HepG2 (cell line): ENCODE measurements around the gene ASAP2. TPM values are rescaled to one million over a fixed set of nuclear protein-coding genes. Genes with fewer than 3 reads are reported as not detected.

Experiments used
- AHR ChIP-seq: IDR thresholded peaks from 2 replicates; pipeline ENCODE4 v1.6.1; 2018; ENCODE audit warnings: missing genetic modification reagents, missing compliant biosample characterization
- CENPT ChIP-seq: sonication (generic); formaldehyde crosslinking; IDR thresholded peaks from 2 replicates; pipeline ENCODE4 v1.8.0; 2022; ENCODE audit warnings: low read depth, mild to moderate bottlenecking, moderate library complexity, missing genetic modification reagents
- GFI1 ChIP-seq: sonication (generic); formaldehyde crosslinking; IDR thresholded peaks from 2 replicates; pipeline ENCODE4 v1.5.0; 2020; ENCODE audit warnings: missing genetic modification reagents, mild to moderate bottlenecking, borderline replicate concordance
- GLI4 ChIP-seq: sonication (generic); formaldehyde crosslinking; IDR thresholded peaks from 2 replicates; pipeline ENCODE4 v1.5.1; 2020; ENCODE audit warnings: missing genetic modification reagents, mild to moderate bottlenecking, moderate library complexity, borderline replicate concordance
- KMT2A ChIP-seq: sonication (generic); formaldehyde crosslinking; IDR thresholded peaks from 2 replicates; pipeline ENCODE4 v1.4.0; 2020; ENCODE audit warnings: missing genetic modification reagents
- MIER3 ChIP-seq: IDR thresholded peaks from 2 replicates; pipeline ENCODE4 v1.6.1; 2016; ENCODE audit warnings: missing compliant biosample characterization, borderline replicate concordance
- SALL1 ChIP-seq: sonication (generic); formaldehyde crosslinking; IDR thresholded peaks from 2 replicates; pipeline ENCODE4 v1.8.0; 2022; ENCODE audit warnings: mild to moderate bottlenecking, missing genetic modification reagents
- WIZ ChIP-seq: sonication (generic); formaldehyde crosslinking; IDR thresholded peaks from 2 replicates; pipeline ENCODE4 v1.5.1; 2020; ENCODE audit warnings: mild to moderate bottlenecking, missing genetic modification reagents
- ZBTB1 ChIP-seq: sonication (generic); formaldehyde crosslinking; IDR thresholded peaks from 2 replicates; pipeline ENCODE4 v1.4.0; 2020; ENCODE audit warnings: missing genetic modification reagents, borderline replicate concordance
- ZBTB20 ChIP-seq: sonication (generic); formaldehyde crosslinking; IDR thresholded peaks from 2 replicates; pipeline ENCODE4 v1.8.1; 2023; ENCODE audit warnings: missing genetic modification reagents, low read depth, mild to moderate bottlenecking, borderline replicate concordance
- ZKSCAN1 ChIP-seq: fragments of 150-350 bp; IDR thresholded peaks from 2 replicates; pipeline ENCODE4 v1.6.1; 2014; ENCODE audit warnings: low read length
- ZMYM4 ChIP-seq: sonication (generic); formaldehyde crosslinking; IDR thresholded peaks from 2 replicates; pipeline ENCODE4 v1.8.1; 2023; ENCODE audit warnings: mild to moderate bottlenecking, missing genetic modification reagents
- ZNF20 ChIP-seq: sonication (generic); formaldehyde crosslinking; IDR thresholded peaks from 2 replicates; pipeline ENCODE4 v1.4.0; 2020; ENCODE audit warnings: mild to moderate bottlenecking, moderate library complexity, missing genetic modification reagents
- ZNF674 ChIP-seq: sonication (generic); formaldehyde crosslinking; IDR thresholded peaks from 2 replicates; pipeline ENCODE4 v1.5.0; 2020; ENCODE audit warnings: low read depth, mild to moderate bottlenecking, missing genetic modification reagents
- ZSCAN20 ChIP-seq: sonication (generic); formaldehyde crosslinking; IDR thresholded peaks from 2 replicates; pipeline ENCODE4 v1.4.0; 2020; ENCODE audit warnings: missing genetic modification reagents, mild to moderate bottlenecking, borderline replicate concordance
- polyA plus RNA-seq, 8 experiments: library from polyadenylated mRNA; depleted of rRNA in 3 of 8; stranded (reverse) in 7 of 8; unstranded in 1 of 8; fragments of >200 nt; fragmentation: Illumina TruSeq in 4 of 8; extraction: Trizol in 4 of 8; gene quantifications; 2 replicates each; pipeline versions ENCODE4 v1.2.1 to v1.2.3, GENCODE V29; 2011 to 2016; ENCODE audit warnings: low read depth in 4 of 8, missing spikeins in 1 of 8, mixed read lengths in 1 of 8; ENCODE audit not compliant: insufficient read depth in 1 of 8
- total RNA-seq, 5 experiments: library from RNA; depleted of rRNA; stranded (reverse); fragments of >200 nt; fragmentation: Illumina TruSeq; extraction: Trizol; gene quantifications; 2 replicates each; pipeline ENCODE4 v1.2.3, GENCODE V29; 2016; ENCODE audit warnings: low read depth in 1 of 5
- TF ChIP-seq, protein P1 (sequence below): sonication (generic); formaldehyde crosslinking; IDR thresholded peaks from 2 replicates; pipeline ENCODE4 v1.5.1; 2020; ENCODE audit warnings: missing genetic modification reagents, mild to moderate bottlenecking, borderline replicate concordance
- TF ChIP-seq, protein P2 (sequence below): sonication (generic); formaldehyde crosslinking; IDR thresholded peaks from 2 replicates; pipeline ENCODE4 v1.5.0; 2020; ENCODE audit warnings: mild to moderate bottlenecking, missing genetic modification reagents
- TF ChIP-seq, protein P3 (sequence below): sonication (generic); formaldehyde crosslinking; IDR thresholded peaks from 2 replicates; pipeline ENCODE4 v1.4.0; 2020; ENCODE audit warnings: missing genetic modification reagents, borderline replicate concordance

ASAP2 gene
- total and polyA plus RNA-seq, 2 of the 13 experiments (the other 11 are each of a cell fraction or from before 2014, with no cell fraction given), result 7.3 to 22.3 TPM

DNA sequence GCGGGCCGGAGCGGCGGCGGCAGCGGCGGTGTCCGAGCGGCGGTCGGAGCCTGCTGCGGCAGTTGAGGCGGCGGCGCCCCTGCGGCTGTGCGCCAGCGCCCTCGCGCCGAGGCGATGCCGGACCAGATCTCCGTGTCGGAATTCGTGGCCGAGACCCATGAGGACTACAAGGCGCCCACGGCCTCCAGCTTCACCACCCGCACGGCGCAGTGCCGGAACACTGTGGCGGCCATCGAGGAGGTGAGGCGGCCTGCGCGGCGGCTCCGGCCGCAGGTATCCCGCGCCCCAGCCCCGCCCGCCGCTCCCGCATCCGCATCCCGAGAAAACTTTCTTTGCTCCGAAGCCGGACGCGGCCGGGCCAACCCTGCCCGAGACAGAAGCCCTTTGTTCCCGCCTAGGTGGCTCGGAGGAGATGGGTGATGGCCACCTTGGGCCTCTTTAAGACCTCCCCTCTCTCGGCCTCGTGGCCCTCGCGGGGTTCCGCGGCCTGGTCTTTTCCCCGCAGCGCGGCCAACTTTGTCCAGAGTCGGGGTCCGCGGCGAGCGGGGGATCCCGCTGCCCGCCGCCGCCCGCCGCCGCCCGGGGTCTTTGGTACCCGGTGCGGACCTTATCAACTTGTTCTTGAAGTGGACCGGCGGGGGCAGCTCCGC lies 504 bp downstream of the ASAP2 start (continued):
- TF ChIP-seq, protein P1, sequence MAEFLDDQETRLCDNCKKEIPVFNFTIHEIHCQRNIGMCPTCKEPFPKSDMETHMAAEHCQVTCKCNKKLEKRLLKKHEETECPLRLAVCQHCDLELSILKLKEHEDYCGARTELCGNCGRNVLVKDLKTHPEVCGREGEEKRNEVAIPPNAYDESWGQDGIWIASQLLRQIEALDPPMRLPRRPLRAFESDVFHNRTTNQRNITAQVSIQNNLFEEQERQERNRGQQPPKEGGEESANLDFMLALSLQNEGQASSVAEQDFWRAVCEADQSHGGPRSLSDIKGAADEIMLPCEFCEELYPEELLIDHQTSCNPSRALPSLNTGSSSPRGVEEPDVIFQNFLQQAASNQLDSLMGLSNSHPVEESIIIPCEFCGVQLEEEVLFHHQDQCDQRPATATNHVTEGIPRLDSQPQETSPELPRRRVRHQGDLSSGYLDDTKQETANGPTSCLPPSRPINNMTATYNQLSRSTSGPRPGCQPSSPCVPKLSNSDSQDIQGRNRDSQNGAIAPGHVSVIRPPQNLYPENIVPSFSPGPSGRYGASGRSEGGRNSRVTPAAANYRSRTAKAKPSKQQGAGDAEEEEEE (CRISPR knock-in tag), result no peak
- no peak for TF ChIP-seq ZBTB1 (CRISPR knock-in tag)
- TF ChIP-seq SALL1 (CRISPR knock-in tag), result peak; percentile 23; the same call in 1 of the 2 replicates
- TF ChIP-seq ZMYM4 (CRISPR knock-in tag), result no peak
- peak; percentile 24; the same call in 1 of the 2 replicates for TF ChIP-seq GFI1 (CRISPR knock-in tag)
- peak; percentile 58; the same call in 1 of the 2 replicates for TF ChIP-seq ZSCAN20 (CRISPR knock-in tag)
- TF ChIP-seq, protein P2, sequence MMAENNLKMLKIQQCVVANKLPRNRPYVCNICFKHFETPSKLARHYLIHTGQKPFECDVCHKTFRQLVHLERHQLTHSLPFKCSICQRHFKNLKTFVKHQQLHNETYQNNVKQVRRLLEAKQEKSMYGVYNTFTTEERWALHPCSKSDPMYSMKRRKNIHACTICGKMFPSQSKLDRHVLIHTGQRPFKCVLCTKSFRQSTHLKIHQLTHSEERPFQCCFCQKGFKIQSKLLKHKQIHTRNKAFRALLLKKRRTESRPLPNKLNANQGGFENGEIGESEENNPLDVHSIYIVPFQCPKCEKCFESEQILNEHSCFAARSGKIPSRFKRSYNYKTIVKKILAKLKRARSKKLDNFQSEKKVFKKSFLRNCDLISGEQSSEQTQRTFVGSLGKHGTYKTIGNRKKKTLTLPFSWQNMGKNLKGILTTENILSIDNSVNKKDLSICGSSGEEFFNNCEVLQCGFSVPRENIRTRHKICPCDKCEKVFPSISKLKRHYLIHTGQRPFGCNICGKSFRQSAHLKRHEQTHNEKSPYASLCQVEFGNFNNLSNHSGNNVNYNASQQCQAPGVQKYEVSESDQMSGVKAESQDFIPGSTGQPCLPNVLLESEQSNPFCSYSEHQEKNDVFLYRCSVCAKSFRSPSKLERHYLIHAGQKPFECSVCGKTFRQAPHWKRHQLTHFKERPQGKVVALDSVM (CRISPR knock-in tag), result 0 out of 2 replicates have a peak, but pooled peaks have one; percentile 43
- TF ChIP-seq, protein P3, sequence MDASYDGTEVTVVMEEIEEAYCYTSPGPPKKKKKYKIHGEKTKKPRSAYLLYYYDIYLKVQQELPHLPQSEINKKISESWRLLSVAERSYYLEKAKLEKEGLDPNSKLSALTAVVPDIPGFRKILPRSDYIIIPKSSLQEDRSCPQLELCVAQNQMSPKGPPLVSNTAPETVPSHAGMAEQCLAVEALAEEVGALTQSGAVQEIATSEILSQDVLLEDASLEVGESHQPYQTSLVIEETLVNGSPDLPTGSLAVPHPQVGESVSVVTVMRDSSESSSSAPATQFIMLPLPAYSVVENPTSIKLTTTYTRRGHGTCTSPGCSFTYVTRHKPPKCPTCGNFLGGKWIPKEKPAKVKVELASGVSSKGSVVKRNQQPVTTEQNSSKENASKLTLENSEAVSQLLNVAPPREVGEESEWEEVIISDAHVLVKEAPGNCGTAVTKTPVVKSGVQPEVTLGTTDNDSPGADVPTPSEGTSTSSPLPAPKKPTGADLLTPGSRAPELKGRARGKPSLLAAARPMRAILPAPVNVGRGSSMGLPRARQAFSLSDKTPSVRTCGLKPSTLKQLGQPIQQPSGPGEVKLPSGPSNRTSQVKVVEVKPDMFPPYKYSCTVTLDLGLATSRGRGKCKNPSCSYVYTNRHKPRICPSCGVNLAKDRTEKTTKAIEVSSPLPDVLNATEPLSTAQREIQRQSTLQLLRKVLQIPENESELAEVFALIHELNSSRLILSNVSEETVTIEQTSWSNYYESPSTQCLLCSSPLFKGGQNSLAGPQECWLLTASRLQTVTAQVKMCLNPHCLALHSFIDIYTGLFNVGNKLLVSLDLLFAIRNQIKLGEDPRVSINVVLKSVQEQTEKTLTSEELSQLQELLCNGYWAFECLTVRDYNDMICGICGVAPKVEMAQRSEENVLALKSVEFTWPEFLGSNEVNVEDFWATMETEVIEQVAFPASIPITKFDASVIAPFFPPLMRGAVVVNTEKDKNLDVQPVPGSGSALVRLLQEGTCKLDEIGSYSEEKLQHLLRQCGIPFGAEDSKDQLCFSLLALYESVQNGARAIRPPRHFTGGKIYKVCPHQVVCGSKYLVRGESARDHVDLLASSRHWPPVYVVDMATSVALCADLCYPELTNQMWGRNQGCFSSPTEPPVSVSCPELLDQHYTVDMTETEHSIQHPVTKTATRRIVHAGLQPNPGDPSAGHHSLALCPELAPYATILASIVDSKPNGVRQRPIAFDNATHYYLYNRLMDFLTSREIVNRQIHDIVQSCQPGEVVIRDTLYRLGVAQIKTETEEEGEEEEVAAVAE (CRISPR knock-in tag), result no peak
- 0 out of 2 replicates have a peak, but pooled peaks have one; percentile 50 for TF ChIP-seq ZNF674 (CRISPR knock-in tag)
- peak; percentile 29; the same call in 1 of the 2 replicates for TF ChIP-seq AHR (CRISPR knock-in tag)
- peak; percentile 30; the same call in 1 of the 2 replicates for TF ChIP-seq ZBTB20
- no peak for TF ChIP-seq MIER3
- no peak for TF ChIP-seq GLI4 (CRISPR knock-in tag)
- TF ChIP-seq WIZ, result no peak
- no peak for TF ChIP-seq ZKSCAN1
- TF ChIP-seq KMT2A (CRISPR knock-in tag), result peak; percentile 37; the same call in 1 of the 2 replicates
- no peak for TF ChIP-seq ZNF20 (CRISPR knock-in tag)
- TF ChIP-seq CENPT (CRISPR knock-in tag), result peak; percentile 53; the same call in 1 of the 2 replicates
